ENCODE data around the gene ANXA6.

GRCh38 chr5:151053796-151054462 is 103.7 kb downstream of the ANXA6 start:
- no peak for TF ChIP-seq USF2 (IDR thresholded peaks at IDR 0.05; ENCODE audit: borderline replicate concordance, low read depth, low read length)
- TF ChIP-seq POLR2AphosphoS5 (IDR thresholded peaks at IDR 0.05; ENCODE audit: low read length) = no peak
- TF ChIP-seq, protein P1, sequence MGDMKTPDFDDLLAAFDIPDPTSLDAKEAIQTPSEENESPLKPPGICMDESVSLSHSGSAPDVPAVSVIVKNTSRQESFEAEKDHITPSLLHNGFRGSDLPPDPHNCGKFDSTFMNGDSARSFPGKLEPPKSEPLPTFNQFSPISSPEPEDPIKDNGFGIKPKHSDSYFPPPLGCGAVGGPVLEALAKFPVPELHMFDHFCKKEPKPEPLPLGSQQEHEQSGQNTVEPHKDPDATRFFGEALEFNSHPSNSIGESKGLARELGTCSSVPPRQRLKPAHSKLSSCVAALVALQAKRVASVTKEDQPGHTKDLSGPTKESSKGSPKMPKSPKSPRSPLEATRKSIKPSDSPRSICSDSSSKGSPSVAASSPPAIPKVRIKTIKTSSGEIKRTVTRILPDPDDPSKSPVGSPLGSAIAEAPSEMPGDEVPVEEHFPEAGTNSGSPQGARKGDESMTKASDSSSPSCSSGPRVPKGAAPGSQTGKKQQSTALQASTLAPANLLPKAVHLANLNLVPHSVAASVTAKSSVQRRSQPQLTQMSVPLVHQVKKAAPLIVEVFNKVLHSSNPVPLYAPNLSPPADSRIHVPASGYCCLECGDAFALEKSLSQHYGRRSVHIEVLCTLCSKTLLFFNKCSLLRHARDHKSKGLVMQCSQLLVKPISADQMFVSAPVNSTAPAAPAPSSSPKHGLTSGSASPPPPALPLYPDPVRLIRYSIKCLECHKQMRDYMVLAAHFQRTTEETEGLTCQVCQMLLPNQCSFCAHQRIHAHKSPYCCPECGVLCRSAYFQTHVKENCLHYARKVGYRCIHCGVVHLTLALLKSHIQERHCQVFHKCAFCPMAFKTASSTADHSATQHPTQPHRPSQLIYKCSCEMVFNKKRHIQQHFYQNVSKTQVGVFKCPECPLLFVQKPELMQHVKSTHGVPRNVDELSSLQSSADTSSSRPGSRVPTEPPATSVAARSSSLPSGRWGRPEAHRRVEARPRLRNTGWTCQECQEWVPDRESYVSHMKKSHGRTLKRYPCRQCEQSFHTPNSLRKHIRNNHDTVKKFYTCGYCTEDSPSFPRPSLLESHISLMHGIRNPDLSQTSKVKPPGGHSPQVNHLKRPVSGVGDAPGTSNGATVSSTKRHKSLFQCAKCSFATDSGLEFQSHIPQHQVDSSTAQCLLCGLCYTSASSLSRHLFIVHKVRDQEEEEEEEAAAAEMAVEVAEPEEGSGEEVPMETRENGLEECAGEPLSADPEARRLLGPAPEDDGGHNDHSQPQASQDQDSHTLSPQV (IDR thresholded peaks at IDR 0.05) = no peak
- no peak for TF ChIP-seq BCL11A (IDR thresholded peaks at IDR 0.05; ENCODE audit: low read depth, low read length)
- TF ChIP-seq RCOR1 (conservative IDR thresholded peaks at IDR 0.05; ENCODE audit: low read depth, low read length) = no peak
- no peak for TF ChIP-seq TAF1 (IDR thresholded peaks at IDR 0.05; ENCODE audit: borderline replicate concordance, low read depth, low read length)
- no peak for TF ChIP-seq POLR2A (IDR thresholded peaks at IDR 0.05; ENCODE audit: low read depth, low read length)
- no peak for TF ChIP-seq MYB (IDR thresholded peaks at IDR 0.05; ENCODE audit: borderline replicate concordance, low read depth, low read length)
- no peak for TF ChIP-seq TCF12 (IDR thresholded peaks at IDR 0.05; ENCODE audit: low read depth, low read length)
- no peak for TF ChIP-seq POU2F2 (IDR thresholded peaks at IDR 0.05; ENCODE audit: borderline replicate concordance, low read depth, low read length)
